Activated CD8-positive, alpha-beta memory T cell treated with anti-CD3 and anti-CD28 coated beads, Interleukin-2, amount 50 U/mL, for 24 hours (primary cell): ENCODE measurements around the gene TTC23L.
A peak's percentile ranks its signal among the peaks of the same experiment; 100 is the strongest.

Source experiments
- DNase-seq: peaks from one replicate; pipeline ENCODE4 v3.0.0-alpha.2; 2020; ENCODE audit errors: extremely low read depth

The TTC23L gene

GRCh38 chr5:34870382-34870781 lies 31.4 kb downstream of the TTC23L start:
- DNase-seq = no peak

- DNase-seq = no peak
Measured at GRCh38 chr5:34876275-34876674, 37.3 kb downstream of the TTC23L start.

- DNase-seq = no peak
Measured at GRCh38 chr5:34881246-34881645, 42.3 kb downstream of the TTC23L start.

- DNase-seq = no peak
Measured at GRCh38 chr5:34886392-34887119, 47.6 kb downstream of the TTC23L start.

GRCh38 chr5:34889394-34889793 lies 50.4 kb downstream of the TTC23L start:
- no peak for DNase-seq

GRCh38 chr5:34891981-34892380 lies 53.0 kb downstream of the TTC23L start:
- no peak for DNase-seq

GRCh38 chr5:34892414-34892813 lies 53.5 kb downstream of the TTC23L start:
- no peak for DNase-seq

- DNase-seq = no peak
Measured at GRCh38 chr5:34894716-34895115, 55.8 kb downstream of the TTC23L start.

GRCh38 chr5:34895641-34896419 lies 56.9 kb downstream of the TTC23L start:
- DNase-seq = no peak

GRCh38 chr5:34897646-34898045 lies 58.7 kb downstream of the TTC23L start:
- no peak for DNase-seq

GRCh38 chr5:34898258-34898895 lies 59.4 kb downstream of the TTC23L start:
- peak; percentile 18 for DNase-seq

- no peak for DNase-seq
Measured at GRCh38 chr5:34899066-34899465, 60.1 kb downstream of the TTC23L start.

- no peak for DNase-seq
Measured at GRCh38 chr5:34900652-34901051, 61.7 kb downstream of the TTC23L start.

- DNase-seq = no peak
Measured at GRCh38 chr5:34903260-34903659, 64.3 kb downstream of the TTC23L start.

GRCh38 chr5:34905564-34905963 lies 66.6 kb downstream of the TTC23L start:
- no peak for DNase-seq

- DNase-seq = no peak
Measured at GRCh38 chr5:34913072-34913471, 74.1 kb downstream of the TTC23L start.

- DNase-seq = no peak
Measured at GRCh38 chr5:34914671-34915138, 75.7 kb downstream of the TTC23L start.

GRCh38 chr5:34915139-34915855 lies 76.3 kb downstream of the TTC23L start, which contains the start of the genes BRIX1 and RAD1:
BRIX1 (plus strand) TSS chr5:34915711; CDS start chr5:34915739, 28 bp downstream.
RAD1 (minus strand) TSS chr5:34915504; CDS start chr5:34914892, 612 bp downstream.
- DNase-seq = peak; percentile 89

GRCh38 chr5:34915856-34916192 lies 76.9 kb downstream of the TTC23L start:
- DNase-seq = no peak

- DNase-seq = no peak
Measured at GRCh38 chr5:34916518-34916917, 77.6 kb downstream of the TTC23L start.

GRCh38 chr5:34918025-34918424 lies 79.1 kb downstream of the TTC23L start:
- DNase-seq = no peak

- DNase-seq = no peak
Measured at GRCh38 chr5:34919077-34919476, 80.1 kb downstream of the TTC23L start.
